Prostate gland (tissue), 2 donors: ENCODE measurements around the gene AP4S1.

Experiments
- CTCF ChIP-seq, 4 experiments: fragments of 200-600 bp in 2 of 4; fragments of 450-650 bp in 2 of 4; sonication (generic) in 2 of 4; IDR thresholded peaks; 1 replicate in 3 of 4; 2 replicates in 1 of 4; pipeline ENCODE4 v1.5.1; 2016 to 2019; ENCODE audit warnings: antibody characterized with exemption in 4 of 4, mild to moderate bottlenecking in 2 of 4, moderate library complexity in 2 of 4
- POLR2A ChIP-seq: fragments of 450-650 bp; IDR thresholded peaks from one replicate; pipeline ENCODE4 v1.6.1; 2016; ENCODE audit warnings: antibody characterized with exemption, mild to moderate bottlenecking
- POLR2AphosphoS5 ChIP-seq: sonication (generic); formaldehyde crosslinking; IDR thresholded peaks from one replicate; pipeline ENCODE4 v1.6.1; 2017; ENCODE audit warnings: antibody characterized with exemption

GRCh38 chr14:31009836-31010574 is 15.4 kb upstream of the AP4S1 start:
- no peak for TF ChIP-seq CTCF (IDR thresholded peaks at IDR 0.05)
- TF ChIP-seq POLR2A: no peak
- TF ChIP-seq POLR2AphosphoS5: no peak
